RWPE1 (cell line): ENCODE results near the gene PER1.

ENCODE experiments used
- CTCF ChIA-PET: fragments of 350-600 bp; sonication (Branson Sonifier 250); formaldehyde crosslinking; extraction: SDS; loops from one replicate; lab custom pipeline; 2021; lab: Yijun Ruan, JAX
- POLR2A ChIA-PET: fragments of 400-600 bp; formaldehyde crosslinking; extraction: SDS; loops from one replicate; lab custom pipeline; 2020; ENCODE audit warnings: antibody characterized with exemption; ENCODE audit not compliant: low non-redundant PET; lab: Yijun Ruan, JAX
- DNase-seq: peaks from one replicate; pipeline ENCODE4 v3.0.0; 2012; ENCODE audit warnings: low spot score
- H3K27ac ChIP-seq: fragments of 450-650 bp; 2 replicates; pipeline ENCODE4 v1.5.1; 2017
- TF ChIP-seq, protein P1 (sequence below): fragments of 450-650 bp; conservative IDR thresholded peaks from 2 replicates; pipeline ENCODE4 v1.5.1; 2017; ENCODE audit warnings: low read depth, mild to moderate bottlenecking

The PER1 gene

DNA sequence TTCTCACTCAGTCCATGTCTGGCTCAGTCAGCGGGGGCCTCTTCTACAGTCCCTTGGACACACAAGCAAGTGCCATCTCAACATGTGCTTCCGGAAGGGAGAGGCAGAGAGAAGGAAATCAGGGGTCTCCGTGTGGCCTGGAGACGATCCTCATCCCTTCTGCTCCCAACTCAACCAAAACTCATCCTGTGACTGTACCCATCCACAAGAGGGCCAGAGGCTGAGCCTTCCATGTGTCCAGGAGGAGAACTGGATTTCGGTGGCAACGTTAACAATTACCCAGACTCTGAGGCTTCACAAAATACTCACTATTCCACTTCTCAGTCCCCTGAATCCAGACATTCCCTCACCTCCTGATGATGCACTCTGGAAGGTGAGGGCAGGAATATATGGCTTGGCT is 56.8 kb downstream of the PER1 start:
- no peak for DNase-seq
- no peak overlapping the region for H3K27ac ChIP-seq
- ChIA-PET POLR2A (no interaction called here), CTCF (interaction anchor here (1.2 kb wide), 1 partner anchor 24 kb away, joined by 3 read pairs; no protein-coding TSS in a partner anchor)
- TF ChIP-seq, protein P1, sequence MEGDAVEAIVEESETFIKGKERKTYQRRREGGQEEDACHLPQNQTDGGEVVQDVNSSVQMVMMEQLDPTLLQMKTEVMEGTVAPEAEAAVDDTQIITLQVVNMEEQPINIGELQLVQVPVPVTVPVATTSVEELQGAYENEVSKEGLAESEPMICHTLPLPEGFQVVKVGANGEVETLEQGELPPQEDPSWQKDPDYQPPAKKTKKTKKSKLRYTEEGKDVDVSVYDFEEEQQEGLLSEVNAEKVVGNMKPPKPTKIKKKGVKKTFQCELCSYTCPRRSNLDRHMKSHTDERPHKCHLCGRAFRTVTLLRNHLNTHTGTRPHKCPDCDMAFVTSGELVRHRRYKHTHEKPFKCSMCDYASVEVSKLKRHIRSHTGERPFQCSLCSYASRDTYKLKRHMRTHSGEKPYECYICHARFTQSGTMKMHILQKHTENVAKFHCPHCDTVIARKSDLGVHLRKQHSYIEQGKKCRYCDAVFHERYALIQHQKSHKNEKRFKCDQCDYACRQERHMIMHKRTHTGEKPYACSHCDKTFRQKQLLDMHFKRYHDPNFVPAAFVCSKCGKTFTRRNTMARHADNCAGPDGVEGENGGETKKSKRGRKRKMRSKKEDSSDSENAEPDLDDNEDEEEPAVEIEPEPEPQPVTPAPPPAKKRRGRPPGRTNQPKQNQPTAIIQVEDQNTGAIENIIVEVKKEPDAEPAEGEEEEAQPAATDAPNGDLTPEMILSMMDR = no peak

DNA sequence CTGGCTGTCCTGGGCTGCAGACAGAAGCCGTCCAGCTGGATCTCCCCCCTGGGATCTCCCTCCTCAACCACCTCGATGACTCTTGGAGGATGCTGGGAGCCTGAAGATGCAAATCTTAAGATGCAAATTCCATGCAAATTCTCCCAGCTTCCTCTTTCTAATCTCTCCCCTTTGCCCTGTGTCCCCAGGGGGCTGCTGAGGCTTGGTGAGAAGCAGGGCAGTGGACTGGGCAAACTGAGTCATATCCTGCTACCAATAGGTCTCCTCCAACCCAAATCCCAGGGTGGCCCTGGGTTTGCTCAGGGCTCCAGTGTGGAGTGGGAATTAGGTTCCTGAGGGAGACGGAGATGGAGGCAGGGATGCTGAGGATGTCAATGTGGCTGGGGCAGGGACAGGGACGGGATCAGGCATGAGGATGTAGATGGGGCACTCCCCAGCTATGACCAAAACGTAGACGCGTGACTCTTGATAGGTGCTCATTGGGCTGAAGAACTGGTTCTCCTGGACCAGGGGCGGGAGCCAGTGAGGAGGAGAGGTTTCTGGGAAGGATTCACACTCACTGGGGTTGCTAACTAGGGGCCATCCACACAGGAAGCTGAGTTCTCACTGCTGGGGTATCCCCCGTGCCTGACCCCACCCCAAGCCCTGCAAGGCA is 61.0 kb downstream of the PER1 start:
- H3K27ac ChIP-seq = no peak overlapping the region
- DNase-seq = no peak
- CTCF ChIA-PET = interaction anchor here (0.6 to 1.2 kb wide), 5 partner anchors 10 to 76 kb away, joined by 3 to 5 read pairs (median 4); no protein-coding TSS in a partner anchor
- TF ChIP-seq, protein P1 = no peak
- POLR2A ChIA-PET = no interaction called here
